Measurements from ENCODE around the gene FAM184B. TPM values are rescaled to one million over a fixed set of nuclear protein-coding genes. Genes with fewer than 3 reads are reported as not detected.

The FAM184B gene
- total RNA-seq, 1 experiment from 2014 or later, result 0.47 TPM

DNA sequence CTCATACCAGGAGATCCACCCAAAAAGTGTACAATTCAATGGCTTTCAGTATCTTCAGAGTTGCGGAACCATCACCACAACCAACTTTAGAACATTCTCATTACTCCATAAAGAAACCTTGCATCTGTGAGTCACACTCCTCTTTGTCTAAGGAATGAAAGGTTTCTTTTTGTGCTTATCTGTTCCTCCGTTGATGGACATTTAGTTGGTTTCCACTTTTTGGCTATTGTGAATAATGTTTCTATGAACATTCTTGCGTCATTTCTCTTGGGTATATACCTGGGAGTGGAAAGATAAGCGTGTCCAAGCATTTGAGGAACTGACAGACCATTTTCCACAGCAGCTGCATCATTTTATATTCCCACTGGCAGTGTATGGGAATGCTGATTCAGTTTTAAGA lies 10.6 kb downstream of the FAM184B start:
- H3K27me3 ChIP-seq (ENCODE audit: low read length), result no peaks in the 10 kb centered on the region
- H3K9me2 ChIP-seq (replicated peaks; ENCODE audit: low read length), result no peaks in the 10 kb centered on the region
- 0 out of 2 replicates have a peak, but pooled peaks cover 8% of the 10 kb centered on the region for H3K4me1 ChIP-seq (ENCODE audit: insufficient read depth, low read length)
- no peaks in the 10 kb centered on the region for H3K36me3 ChIP-seq (ENCODE audit: low read depth, low read length)
- CTCF ChIA-PET, result no interaction called here
- BruUV-seq (replicated peaks), result no TSS peak
- H3F3A ChIP-seq (ENCODE audit: low read length, unreplicated experiment), result no peaks in the 10 kb centered on the region
- no peak overlapping the region for H2AFZ ChIP-seq (ENCODE audit: low read length)
- DNase-seq, result no peak
- no peak for ATAC-seq
- intact Hi-C loops (cut with micrococcal nuclease), result no loop called here
- no peak overlapping the region for H3K9ac ChIP-seq (ENCODE audit: low read length)
- no peaks in the 10 kb centered on the region for H3K9me3 ChIP-seq (ENCODE audit: low read length)
- H4K20me1 ChIP-seq (ENCODE audit: low read length), result no peaks in the 10 kb centered on the region
- no peak overlapping the region for H3K4me2 ChIP-seq (ENCODE audit: low read length)
- no peak overlapping the region for H3K4me3 ChIP-seq (ENCODE audit: low read length)
- H3K79me2 ChIP-seq (ENCODE audit: low read length), result no peaks in the 10 kb centered on the region
- TF ChIP-seq, protein P1, sequence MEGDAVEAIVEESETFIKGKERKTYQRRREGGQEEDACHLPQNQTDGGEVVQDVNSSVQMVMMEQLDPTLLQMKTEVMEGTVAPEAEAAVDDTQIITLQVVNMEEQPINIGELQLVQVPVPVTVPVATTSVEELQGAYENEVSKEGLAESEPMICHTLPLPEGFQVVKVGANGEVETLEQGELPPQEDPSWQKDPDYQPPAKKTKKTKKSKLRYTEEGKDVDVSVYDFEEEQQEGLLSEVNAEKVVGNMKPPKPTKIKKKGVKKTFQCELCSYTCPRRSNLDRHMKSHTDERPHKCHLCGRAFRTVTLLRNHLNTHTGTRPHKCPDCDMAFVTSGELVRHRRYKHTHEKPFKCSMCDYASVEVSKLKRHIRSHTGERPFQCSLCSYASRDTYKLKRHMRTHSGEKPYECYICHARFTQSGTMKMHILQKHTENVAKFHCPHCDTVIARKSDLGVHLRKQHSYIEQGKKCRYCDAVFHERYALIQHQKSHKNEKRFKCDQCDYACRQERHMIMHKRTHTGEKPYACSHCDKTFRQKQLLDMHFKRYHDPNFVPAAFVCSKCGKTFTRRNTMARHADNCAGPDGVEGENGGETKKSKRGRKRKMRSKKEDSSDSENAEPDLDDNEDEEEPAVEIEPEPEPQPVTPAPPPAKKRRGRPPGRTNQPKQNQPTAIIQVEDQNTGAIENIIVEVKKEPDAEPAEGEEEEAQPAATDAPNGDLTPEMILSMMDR (conservative IDR thresholded peaks at IDR 0.05; ENCODE audit: low read depth, low read length), result no peak
- no peak for TF ChIP-seq EZH2 (IDR thresholded peaks at IDR 0.05; ENCODE audit: low read length, unreplicated experiment)
- no peak overlapping the region for H3K27ac ChIP-seq (ENCODE audit: low read length)
- POLR2A ChIA-PET (ENCODE audit: unreplicated experiment), result no interaction called here

DNA sequence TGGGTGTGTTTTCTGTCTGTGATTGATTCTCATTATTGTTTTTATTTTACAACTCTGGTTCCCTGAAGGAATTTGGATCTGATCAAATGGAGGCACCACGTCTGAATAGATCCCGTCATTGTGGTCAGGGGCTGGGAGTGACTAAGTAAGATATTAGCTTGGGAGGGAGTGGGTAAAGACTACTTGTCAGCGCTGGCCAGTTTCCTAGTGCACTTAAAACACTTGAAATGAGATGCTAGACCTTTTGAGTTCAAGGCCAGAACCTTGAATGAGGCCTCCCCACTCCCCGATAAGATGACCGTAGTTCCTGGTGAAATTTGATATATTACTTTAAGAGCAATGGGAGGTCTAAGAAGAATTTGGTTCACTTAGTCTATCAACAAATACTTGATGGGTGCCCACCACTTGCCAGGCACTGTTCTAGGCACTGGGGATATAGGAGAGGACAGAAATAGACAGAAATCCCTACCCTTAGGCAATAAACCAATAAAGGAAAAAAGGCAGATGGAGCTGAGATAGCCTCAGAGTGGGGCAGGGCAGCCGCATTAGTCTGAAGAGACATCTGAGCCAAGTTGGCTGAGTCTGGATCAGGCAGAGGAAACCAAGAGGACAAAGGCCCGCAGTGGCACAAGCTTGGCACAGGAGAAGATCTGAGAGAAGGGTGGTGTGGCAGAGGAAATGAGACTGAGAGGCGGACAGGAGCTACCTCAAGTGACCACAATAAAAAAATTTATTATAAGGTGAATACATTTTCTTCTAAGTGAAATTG lies 11.8 kb downstream of the FAM184B start:
- H3K27ac ChIP-seq (ENCODE audit: low read length), result no peak overlapping the region
- POLR2A ChIA-PET (ENCODE audit: unreplicated experiment), result interaction anchor here (0.6 kb wide), 1 partner anchor 64 kb away, joined by 5 read pairs; no protein-coding TSS in a partner anchor
- no peaks in the 10 kb centered on the region for H3K9me2 ChIP-seq (replicated peaks; ENCODE audit: low read length)
- no peak for ATAC-seq
- no peaks in the 10 kb centered on the region for H3F3A ChIP-seq (ENCODE audit: low read length, unreplicated experiment)
- no TSS peak for BruUV-seq (replicated peaks)
- CTCF ChIA-PET, result no interaction called here
- intact Hi-C loops (cut with micrococcal nuclease), result no loop called here
- H3K79me2 ChIP-seq (ENCODE audit: low read length), result no peaks in the 10 kb centered on the region
- no peaks in the 10 kb centered on the region for H3K36me3 ChIP-seq (ENCODE audit: low read depth, low read length)
- TF ChIP-seq EZH2phosphoT487 (IDR thresholded peaks at IDR 0.05; ENCODE audit: borderline replicate concordance, low read length), result no peak
- TF ChIP-seq, protein P1 (conservative IDR thresholded peaks at IDR 0.05; ENCODE audit: low read depth, low read length), result no peak
- no peak overlapping the region for H3K4me2 ChIP-seq (ENCODE audit: low read length)
- H3K9ac ChIP-seq (ENCODE audit: low read length), result no peak overlapping the region
- H3K4me1 ChIP-seq (ENCODE audit: insufficient read depth, low read length), result 0 out of 2 replicates have a peak, but pooled peaks cover 8% of the 10 kb centered on the region
- H4K20me1 ChIP-seq (ENCODE audit: low read length), result no peaks in the 10 kb centered on the region
- no peak for DNase-seq
- H3K4me3 ChIP-seq (ENCODE audit: low read length), result no peak overlapping the region
- no peaks in the 10 kb centered on the region for H3K9me3 ChIP-seq (ENCODE audit: low read length)
- H3K27me3 ChIP-seq (ENCODE audit: low read length), result no peaks in the 10 kb centered on the region
- no peak overlapping the region for H2AFZ ChIP-seq (ENCODE audit: low read length)

DNA sequence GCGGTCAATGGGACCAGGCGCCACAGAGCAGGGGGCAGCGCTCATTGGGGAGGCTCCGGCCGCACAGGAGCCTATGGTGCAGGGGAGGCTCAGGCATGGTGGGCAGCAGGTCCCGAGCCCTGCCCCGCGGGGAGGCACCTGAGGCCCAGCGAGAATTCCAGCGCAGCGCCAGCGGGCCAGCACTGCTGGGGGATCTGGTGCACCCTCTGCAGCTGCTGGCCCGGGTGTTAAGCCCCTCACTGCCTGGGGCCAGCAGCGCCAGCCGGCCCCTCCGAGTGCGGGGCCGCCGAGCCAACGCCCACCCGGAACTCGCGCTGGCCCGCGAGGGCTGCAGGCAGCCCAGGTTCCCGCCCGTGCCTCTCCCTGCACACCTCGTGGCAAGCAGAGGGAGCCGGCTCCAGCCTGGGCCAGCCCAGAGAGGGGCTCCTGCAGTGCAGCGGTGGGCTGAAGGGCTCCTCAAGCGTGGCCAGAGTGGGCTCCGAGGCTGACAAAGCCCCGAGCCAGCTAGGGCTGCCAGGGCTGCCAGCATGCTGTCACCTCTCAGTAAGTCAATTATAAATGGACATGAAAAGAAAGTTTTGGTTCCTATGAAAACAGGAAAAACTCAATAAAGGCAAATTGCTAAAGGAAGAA lies 14.5 kb downstream of the FAM184B start:
- Histone ChIP-seq H3K4me1 (ENCODE audit: insufficient read depth, low read length) (no peaks in the 10 kb centered on the region), H3K9me2 (replicated peaks; ENCODE audit: low read length) (no peaks in the 10 kb centered on the region), H3K79me2 (ENCODE audit: low read length) (no peaks in the 10 kb centered on the region), H2AFZ (ENCODE audit: low read length) (no peak overlapping the region), H4K20me1 (ENCODE audit: low read length) (no peaks in the 10 kb centered on the region), H3K9ac (ENCODE audit: low read length) (no peak overlapping the region), H3K27ac (ENCODE audit: low read length) (no peak overlapping the region), H3K4me3 (ENCODE audit: low read length) (no peak overlapping the region), H3K27me3 (ENCODE audit: low read length) (no peaks in the 10 kb centered on the region), H3K36me3 (ENCODE audit: low read depth, low read length) (no peaks in the 10 kb centered on the region), H3K9me3 (ENCODE audit: low read length) (no peaks in the 10 kb centered on the region), H3F3A (ENCODE audit: low read length, unreplicated experiment) (no peaks in the 10 kb centered on the region), H3K4me2 (ENCODE audit: low read length) (no peak overlapping the region)
- ATAC-seq (no peak), DNase-seq (no peak)
- no TSS peak for BruUV-seq (replicated peaks)
- TF ChIP-seq, protein P1 (conservative IDR thresholded peaks at IDR 0.05; ENCODE audit: low read depth, low read length), result no peak
- TF ChIP-seq EZH2phosphoT487 (IDR thresholded peaks at IDR 0.05; ENCODE audit: borderline replicate concordance, low read length) (no peak), EZH2 (IDR thresholded peaks at IDR 0.05; ENCODE audit: low read length, unreplicated experiment) (no peak)
- intact Hi-C loops (cut with micrococcal nuclease), result no loop called here
- POLR2A ChIA-PET (ENCODE audit: unreplicated experiment), result no interaction called here
- CTCF ChIA-PET, result no interaction called here
